ENCODE measurements around the gene NANP. TPM values are rescaled to one million over a fixed set of nuclear protein-coding genes. Genes with fewer than 3 reads are reported as not detected.

Gene NANP
- 1 to 10 TPM; 5.0 to 7.7 (median 5.6) TPM for total RNA-seq

- no CpG with 5 or more reads among the region's 81 CpGs for WGBS, 2 donors (ENCODE audit: low coverage in 1 of 2)
- Histone ChIP-seq H3K4me3 (peak within 1 kb of the TSS; percentile 69 to 97), H3K9me3 (no peaks in the 10 kb centered on the region), H3K36me3 (no peaks in the 10 kb centered on the region), H3K27ac (peak within 1 kb of the TSS; percentile 87 to 95 (median 92)), H3K4me1 (peaks cover 0 to 31% (median 0%) of the 10 kb centered on the region in 3 donors), H3K27me3 (no peaks in the 10 kb centered on the region)
- peak; percentile 71 for TF ChIP-seq POLR2AphosphoS5 (IDR thresholded peaks at IDR 0.05)
- no peak for TF ChIP-seq EP300 (IDR thresholded peaks at IDR 0.05)
- TF ChIP-seq CTCF (IDR thresholded peaks at IDR 0.05): peak in 1 of 4 experiments; percentile 27
- TF ChIP-seq POLR2A (IDR thresholded peaks at IDR 0.05): peak; percentile 69 to 75
- peak; percentile 97 for ATAC-seq
Observed at GRCh38 chr20:25623736-25624499, at the start of gene NANP. TSS of gene NANP (minus strand) at chr20:25624014. CDS start at chr20:25623948, 66 bp downstream.

- no peak for ATAC-seq
- H3K27me3 ChIP-seq: no peaks in the 10 kb centered on the region
- no peak for TF ChIP-seq CTCF (IDR thresholded peaks at IDR 0.05)
- no peak for TF ChIP-seq POLR2A (IDR thresholded peaks at IDR 0.05)
- no peak for TF ChIP-seq EP300 (IDR thresholded peaks at IDR 0.05)
- TF ChIP-seq POLR2AphosphoS5 (IDR thresholded peaks at IDR 0.05): no peak
- H3K9me3 ChIP-seq: no peaks in the 10 kb centered on the region
- 88 to 97% methylated on average over 4 of the region's 4 CpGs for WGBS, 2 donors (ENCODE audit: low coverage in 1 of 2)
- no peaks in the 10 kb centered on the region for H3K4me1 ChIP-seq
- peaks cover 0 to 53% of the 10 kb centered on the region in 2 donors for H3K36me3 ChIP-seq
- H3K27ac ChIP-seq: no peak overlapping the region
- H3K4me3 ChIP-seq: no peak overlapping the region
Observed at GRCh38 chr20:25672659-25673235, 48.9 kb upstream of the NANP start.

- WGBS, 2 donors (ENCODE audit: low coverage in 1 of 2): 68 to 81% methylated on average over 4 to 7 of the region's 7 CpGs
- ATAC-seq: peak; percentile 58
Observed at GRCh38 chr20:25669826-25670422, 46.1 kb upstream of the NANP start.

GRCh38 chr20:25668446-25668845 lies 44.6 kb upstream of the NANP start:
- H3K4me1 ChIP-seq: no peaks in the 10 kb centered on the region
- TF ChIP-seq POLR2A (IDR thresholded peaks at IDR 0.05) (no peak), CTCF (IDR thresholded peaks at IDR 0.05) (no peak), EP300 (IDR thresholded peaks at IDR 0.05) (no peak)
- no peak overlapping the region for H3K27ac ChIP-seq
- no peak for ATAC-seq
- no peaks in the 10 kb centered on the region for H3K9me3 ChIP-seq
- H3K27me3 ChIP-seq: no peaks in the 10 kb centered on the region
- H3K36me3 ChIP-seq: peaks cover 0 to 10% of the 10 kb centered on the region in 2 donors
- WGBS, 2 donors (ENCODE audit: low coverage in 1 of 2): 54 to 72% methylated on average over 4 of the region's 4 CpGs
- no peak overlapping the region for H3K4me3 ChIP-seq

More at GRCh38 chr20:25669826-25670422, 46.1 kb upstream of the NANP start:
- Histone ChIP-seq H3K9me3 (no peaks in the 10 kb centered on the region), H3K27ac (no peak overlapping the region), H3K36me3 (peaks cover 0 to 25% of the 10 kb centered on the region in 2 donors), H3K4me3 (no peak overlapping the region), H3K4me1 (no peaks in the 10 kb centered on the region), H3K27me3 (no peaks in the 10 kb centered on the region)
- TF ChIP-seq CTCF (IDR thresholded peaks at IDR 0.05): no peak
- TF ChIP-seq EP300 (IDR thresholded peaks at IDR 0.05): no peak
- TF ChIP-seq POLR2A (IDR thresholded peaks at IDR 0.05): no peak
- TF ChIP-seq POLR2AphosphoS5 (IDR thresholded peaks at IDR 0.05): no peak

Data from gastroesophageal sphincter (tissue), 4 donors.